Measurements from ENCODE around the gene OBSCN.
"Not testable (repeated sequence)": the region's sequence is repeated elsewhere in the genome, so short reads cannot be mapped to it uniquely, and the experiment has no call there.

OBSCN gene

DNA sequence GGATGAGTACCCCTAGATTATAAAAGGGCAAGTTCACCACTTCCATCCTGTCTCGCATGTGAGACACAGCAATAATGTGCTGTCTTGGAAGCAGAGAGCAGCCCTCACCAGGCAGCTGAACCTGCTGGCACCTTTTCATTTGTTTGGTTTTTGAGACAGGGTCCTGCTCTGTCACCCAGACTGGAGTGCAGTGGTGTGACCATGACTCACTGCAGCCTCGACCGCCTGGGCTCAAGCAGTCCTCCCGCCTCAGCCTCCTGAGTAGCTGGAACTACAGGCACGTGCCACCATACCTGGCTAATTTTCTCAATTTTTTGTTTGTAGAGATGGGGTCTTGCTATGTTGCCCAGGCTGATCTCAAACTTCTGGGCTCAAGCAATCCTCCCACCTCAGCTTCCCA, 20.3 kb downstream of the OBSCN start:
- not testable (repeated sequence) for DNase-seq (ENCODE audit: low read depth in 2 of 2)

DNA sequence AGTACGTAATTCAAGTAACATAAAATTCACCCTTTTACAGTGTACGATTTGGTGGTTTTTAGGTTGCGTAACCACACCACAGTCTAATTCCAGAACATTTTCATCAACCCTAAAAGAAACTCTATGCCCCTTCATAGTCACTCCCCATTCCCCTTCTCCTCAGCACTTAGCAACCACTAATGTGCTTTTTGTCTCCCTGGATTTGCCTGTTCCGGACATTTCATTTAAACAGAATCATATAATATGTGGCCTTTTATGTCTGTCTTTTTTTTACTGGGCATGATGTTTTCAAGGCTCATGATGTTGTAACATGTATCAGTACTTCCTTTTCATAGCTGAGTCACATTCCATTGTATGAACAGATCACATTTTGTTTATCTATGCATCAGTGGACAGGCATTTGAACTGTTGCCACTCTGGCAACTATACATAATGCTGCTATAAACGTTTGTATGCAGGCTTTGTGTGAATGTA, 20.8 kb downstream of the OBSCN start:
- DNase-seq (ENCODE audit: low read depth in 2 of 2), result no peak

DNA sequence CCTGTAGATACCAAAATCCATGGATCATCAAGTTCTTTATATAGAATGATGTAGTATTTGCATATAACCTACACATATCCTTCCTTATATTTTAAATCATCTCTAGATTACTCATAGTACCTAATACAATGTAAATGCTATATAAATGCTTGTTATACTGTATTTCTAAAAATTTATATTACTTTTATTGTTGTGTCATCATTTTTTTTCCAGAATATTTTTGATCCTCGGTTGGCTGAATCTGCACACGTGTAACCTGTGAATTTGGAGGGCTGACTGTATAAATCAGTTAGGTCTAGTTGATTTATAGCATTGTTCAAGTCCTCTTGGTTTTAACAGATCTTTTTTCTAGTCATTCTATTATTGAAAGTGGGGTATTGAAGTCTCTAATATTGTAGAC, 23.3 kb downstream of the OBSCN start:
- DNase-seq (ENCODE audit: low read depth in 2 of 2), result no peak

DNA sequence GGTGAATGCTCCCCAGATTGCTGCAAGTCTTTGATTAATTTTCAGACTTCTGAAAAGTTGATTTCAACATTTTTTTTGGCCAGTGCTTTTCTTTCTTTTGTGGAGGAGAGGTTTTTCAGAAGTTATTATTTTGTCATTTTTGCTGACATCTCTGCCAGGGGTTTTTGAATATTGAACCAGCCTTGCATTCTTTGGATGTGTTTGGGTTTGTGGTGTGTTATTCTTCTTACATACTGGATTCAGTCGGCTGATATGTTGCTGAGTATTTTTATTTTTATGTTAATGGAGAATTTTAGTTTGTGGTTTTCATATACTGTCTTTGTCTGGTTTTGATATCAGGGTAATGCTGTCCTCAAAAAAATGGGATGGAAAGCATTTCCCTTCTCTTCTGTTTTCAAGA, 25.3 kb downstream of the OBSCN start:
- DNase-seq (ENCODE audit: low read depth in 2 of 2), result no peak

DNA sequence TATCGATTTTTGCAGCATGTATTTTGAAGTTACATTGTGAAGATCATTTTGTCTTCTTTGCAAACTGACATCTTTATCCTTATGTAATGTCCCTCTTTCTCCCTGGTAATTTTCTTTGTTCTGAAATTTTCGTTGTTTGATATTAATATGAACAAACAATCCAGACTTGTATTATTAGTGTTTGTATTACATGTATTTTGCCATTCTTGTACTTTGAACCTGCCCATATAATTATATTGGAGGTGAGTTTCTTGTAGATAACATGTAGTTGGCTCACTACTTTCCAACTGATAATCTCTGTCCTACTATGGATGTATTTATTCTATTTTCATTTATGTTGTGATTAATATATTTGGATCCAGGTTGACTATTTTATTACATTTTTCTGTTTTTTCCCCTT, 27.1 kb downstream of the OBSCN start:
- no peak for DNase-seq (ENCODE audit: low read depth in 2 of 2)

DNA sequence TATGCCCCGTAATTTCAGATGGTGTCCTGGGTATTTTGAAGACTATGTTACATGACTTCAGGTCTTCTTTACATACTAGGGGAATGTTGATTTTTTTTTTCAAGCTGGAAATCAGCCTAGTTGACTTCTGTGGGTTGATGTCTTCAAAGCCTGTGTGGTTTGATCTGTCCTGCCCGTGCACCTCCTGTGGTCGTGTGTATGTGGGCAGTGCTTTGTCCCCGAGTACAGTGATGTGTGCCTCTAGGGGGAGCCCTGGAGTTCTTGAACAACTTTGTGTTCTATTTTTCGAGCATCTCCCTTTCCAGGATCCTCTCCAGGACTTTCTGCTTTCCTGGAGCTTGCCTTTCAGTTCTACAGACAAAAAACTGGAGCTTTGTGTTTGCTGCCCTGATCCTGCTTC, 28.9 kb downstream of the OBSCN start:
- DNase-seq (ENCODE audit: low read depth in 2 of 2), result no peak

DNA sequence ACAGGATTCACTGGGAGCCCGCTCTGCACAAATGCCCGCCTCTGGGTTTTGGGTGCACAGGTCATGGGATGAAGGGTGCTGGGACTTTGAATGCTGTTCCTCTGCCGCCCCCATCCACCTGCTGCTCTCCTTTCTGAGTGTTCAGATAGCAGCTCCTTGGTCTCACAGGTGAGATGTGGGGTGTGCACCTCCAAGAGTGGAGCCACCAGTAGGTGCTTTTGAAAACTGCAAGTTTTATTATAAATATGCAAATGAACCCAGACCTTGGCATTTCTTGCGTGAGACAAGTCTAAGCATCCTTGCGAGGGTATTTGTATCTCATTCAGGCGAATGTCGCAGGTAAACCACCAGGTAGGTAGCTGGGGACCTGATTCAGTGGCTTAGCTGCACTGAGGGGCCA, 30.2 kb downstream of the OBSCN start:
- no peak for DNase-seq (ENCODE audit: low read depth in 2 of 2)

DNA sequence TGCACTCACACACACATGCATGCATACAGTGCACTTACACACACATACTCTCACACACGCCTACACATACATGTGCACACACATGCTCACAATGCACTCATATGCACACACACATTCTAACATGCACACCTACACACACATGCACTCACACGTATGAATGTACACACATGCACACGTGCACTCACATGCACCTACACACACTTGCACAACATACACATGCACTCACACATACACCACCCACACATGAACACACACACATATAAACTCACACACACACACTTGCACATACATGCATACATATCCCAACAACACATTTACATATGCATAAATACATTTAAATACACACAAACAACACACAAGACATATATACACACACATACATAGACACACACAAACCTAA, 30.6 kb downstream of the OBSCN start:
- DNase-seq (ENCODE audit: low read depth in 2 of 2), result no peak

DNA sequence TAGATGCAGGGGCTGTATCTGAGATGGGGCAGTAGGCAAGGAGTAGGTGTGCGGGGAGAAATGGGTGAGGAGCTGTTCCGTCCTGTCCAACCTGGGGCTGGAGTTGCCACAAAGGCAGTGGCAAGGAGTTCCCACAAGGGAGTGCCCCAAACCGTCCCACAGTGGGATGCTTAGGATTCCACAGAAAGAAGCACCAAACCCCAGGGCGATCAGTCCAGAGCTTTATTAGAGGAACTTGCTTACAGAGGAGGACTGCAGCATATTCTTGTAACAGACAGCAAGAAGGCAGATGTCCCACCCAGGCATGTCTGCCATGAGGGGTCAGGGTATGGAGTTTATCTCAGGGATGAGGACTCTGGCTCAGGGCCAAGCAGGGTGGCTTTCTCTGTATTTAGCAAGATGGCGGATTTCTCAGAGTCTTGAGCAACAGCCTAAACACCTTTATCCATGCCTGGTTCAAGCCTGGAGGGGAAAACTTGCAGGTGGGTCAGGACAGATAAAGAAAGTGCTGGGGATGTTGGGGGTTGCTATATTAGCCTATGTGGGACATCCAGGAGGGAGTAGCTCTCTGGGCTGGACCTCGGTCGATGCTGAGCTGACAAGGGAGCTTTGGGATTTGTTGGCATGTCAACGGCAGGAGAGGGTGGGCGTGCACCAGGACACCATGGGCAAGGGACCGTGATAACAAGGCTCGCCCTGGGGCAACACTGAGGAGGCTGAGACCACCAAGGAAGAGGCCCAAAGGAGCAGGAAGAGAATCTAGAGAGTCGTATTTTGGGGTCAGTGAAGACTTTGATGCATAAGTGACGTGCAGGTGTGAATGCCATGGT, 32.8 kb downstream of the OBSCN start:
- DNase-seq (ENCODE audit: low read depth in 2 of 2), result no peak

DNA sequence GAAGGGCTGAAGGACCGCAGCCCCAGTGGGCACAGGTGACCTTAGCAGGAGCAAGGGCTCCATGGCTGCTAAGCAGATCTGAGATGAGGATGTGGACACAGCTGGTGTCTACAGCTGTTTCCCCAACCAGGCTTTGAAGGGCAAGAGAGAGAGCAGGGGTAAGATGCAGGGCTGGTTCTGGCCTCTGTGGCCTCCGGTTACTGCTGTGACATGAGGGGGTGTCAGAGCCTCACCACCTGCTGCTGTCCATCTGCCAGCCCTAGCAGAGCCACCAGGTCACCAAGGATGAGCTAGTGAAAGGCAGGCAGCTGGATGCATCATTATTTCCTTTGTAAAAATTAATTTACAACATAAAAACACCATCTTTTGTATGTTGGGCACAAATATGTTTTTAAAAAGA, 33.4 kb downstream of the OBSCN start:
- DNase-seq (ENCODE audit: low read depth in 2 of 2), result no peak

DNA sequence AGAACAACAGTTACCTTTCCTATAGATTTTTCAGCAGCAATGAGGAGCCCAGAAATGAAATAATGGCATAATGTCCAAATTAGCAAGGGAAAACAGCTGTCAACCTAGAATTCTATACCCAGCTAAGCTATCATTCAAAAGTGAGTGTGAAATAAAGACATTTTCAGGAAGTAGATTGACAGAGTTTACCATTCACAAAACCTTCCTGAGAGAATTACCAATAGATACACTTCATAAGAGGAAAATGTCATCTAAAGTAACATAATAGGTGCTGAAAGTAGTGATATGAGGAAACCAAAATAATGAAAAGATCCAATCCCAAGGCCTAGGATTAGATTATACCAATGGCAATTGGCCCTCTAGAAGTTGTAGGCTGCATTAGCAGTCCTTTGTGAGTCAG, 34.6 kb downstream of the OBSCN start:
- no peak for DNase-seq (ENCODE audit: low read depth in 2 of 2)

DNA sequence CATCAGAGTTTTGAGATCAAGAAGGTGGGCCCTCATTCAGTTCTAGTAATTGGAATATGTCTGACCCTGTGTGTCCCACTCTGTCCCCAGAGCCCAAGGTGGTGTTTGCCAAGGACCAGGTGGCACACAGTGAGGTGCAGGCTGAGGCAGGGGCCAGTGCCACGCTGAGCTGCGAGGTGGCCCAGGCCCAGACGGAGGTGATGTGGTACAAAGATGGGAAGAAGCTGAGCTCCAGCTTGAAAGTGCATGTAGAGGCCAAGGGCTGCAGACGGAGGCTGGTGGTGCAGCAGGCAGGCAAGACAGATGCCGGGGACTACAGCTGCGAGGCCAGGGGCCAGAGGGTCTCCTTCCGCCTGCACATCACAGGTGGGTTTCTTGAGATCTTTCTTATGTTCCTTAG, 35.2 kb downstream of the OBSCN start:
- no peak for DNase-seq (ENCODE audit: low read depth in 2 of 2)

DNA sequence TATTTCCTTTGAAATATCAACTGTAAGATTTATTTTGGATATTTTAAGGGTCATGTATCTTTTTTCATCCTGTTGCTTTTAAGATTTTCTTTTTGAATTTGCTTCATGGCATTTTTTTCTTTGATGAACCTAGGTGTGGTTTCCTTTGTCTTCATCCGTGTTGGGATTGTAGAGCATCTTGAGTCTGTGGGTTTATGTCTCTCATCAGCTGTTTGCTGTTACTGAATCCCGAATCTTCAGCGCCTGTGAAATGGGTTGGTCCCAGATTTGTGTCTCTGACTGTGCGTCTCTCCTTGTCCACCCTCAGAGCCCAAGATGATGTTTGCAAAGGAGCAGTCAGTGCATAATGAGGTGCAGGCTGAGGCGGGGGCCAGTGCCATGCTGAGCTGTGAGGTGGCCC, 36.1 kb downstream of the OBSCN start:
- not testable (repeated sequence) for DNase-seq (ENCODE audit: low read depth in 2 of 2)

DNA sequence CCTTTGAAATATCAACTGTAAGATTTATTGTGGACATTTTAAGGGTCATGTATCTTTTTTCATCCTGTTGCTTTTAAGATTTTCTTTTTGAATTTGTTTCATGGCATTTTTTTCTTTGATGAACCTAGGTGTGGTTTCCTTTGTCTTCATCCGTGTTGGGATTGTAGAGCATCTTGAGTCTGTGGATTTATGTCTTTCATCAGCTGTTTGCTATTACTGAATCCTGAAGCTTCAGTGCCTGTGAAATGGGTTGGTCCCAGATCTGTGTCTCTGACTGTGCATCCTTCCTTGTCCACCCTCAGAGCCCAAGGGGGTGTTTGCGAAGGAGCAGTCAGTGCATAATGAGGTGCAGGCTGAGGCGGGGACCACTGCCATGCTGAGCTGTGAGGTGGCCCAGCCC, 37.3 kb downstream of the OBSCN start:
- DNase-seq (ENCODE audit: low read depth in 2 of 2), result no peak

DNA sequence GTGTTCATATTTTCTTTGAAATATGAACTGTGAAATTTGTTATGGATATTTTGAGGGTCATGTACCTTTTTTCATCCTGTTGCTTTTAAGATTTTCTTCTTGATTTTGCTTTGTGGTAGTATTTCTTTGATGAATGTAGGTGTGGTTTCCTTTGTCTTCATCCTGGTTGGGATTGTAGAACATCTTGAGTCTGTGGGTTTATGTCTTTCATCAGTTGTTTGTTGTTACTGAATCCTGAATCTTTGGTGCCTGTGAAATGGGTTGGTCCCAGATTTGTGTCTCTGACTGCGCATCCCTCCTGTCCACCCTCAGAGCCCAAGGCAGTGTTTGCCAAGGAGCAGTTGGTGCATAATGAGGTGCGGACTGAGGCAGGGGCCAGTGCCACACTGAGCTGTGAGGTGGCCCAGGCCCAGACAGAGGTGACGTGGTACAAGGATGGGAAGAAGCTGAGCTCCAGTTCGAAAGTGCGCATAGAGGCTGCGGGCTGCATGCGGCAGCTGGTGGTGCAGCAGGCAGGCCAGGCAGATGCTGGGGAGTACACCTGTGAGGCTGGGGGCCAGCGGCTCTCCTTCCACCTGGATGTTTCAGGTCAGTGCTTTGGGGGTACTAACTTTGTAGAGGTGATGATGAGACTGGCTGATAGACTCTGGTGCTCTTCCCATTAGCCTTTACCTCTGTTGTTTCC, 38.5 kb downstream of the OBSCN start:
- no peak for DNase-seq (ENCODE audit: low read depth in 2 of 2)

DNA sequence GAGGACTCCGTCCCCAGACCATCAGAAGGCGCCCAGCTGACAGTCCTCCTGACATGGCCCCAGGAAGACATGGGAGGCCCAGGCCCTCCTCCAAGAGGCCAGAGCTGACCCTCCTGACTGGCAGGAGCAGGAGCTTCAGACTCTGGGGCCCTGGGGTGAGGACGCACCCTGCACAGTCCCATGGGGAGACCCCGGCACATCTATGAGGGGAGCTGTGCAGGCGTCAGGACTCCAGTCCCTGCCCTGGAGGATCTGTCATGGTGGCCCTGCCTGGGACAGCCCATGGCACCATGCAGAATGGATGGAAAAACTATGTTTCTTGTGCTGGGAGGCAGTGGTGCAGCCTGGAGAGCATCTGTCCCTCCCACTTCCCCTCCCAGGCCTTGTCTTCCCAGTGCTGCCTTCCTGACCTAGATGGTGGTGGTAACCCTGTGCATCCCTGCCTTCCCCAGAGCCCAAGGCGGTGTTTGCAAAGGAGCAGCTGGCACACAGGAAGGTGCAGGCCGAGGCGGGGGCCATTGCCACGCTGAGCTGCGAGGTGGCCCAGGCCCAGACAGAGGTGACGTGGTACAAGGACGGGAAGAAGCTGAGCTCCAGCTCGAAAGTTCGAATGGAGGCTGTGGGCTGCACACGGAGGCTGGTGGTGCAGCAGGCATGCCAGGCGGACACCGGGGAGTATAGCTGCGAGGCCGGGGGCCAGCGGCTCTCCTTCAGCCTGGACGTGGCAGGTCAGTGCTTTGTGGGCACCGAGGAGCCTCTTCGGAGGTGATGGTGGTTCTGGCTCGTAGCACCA, 41.9 kb downstream of the OBSCN start:
- DNase-seq (ENCODE audit: low read depth in 2 of 2), result no peak

DNA sequence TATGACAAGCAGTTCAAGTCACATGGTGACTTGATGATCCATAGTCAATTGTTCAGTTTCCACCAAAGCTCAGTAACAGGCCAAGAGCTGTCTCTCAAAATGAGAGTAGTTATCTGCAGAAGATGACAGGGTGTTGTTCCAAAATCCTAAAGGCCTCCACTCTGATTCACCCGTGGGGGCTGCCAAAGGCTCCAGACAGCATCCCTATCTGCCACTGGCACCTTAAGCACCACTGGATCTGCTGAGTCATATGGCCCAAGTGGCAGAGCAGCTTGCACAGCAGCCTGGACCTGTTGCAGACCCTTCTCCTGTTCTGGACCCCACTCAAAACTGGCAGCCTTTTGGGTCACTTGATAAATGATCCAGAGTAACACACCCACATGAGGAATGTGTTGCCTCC, 44.6 kb downstream of the OBSCN start:
- not testable (repeated sequence) for DNase-seq (ENCODE audit: low read depth in 2 of 2)

DNA sequence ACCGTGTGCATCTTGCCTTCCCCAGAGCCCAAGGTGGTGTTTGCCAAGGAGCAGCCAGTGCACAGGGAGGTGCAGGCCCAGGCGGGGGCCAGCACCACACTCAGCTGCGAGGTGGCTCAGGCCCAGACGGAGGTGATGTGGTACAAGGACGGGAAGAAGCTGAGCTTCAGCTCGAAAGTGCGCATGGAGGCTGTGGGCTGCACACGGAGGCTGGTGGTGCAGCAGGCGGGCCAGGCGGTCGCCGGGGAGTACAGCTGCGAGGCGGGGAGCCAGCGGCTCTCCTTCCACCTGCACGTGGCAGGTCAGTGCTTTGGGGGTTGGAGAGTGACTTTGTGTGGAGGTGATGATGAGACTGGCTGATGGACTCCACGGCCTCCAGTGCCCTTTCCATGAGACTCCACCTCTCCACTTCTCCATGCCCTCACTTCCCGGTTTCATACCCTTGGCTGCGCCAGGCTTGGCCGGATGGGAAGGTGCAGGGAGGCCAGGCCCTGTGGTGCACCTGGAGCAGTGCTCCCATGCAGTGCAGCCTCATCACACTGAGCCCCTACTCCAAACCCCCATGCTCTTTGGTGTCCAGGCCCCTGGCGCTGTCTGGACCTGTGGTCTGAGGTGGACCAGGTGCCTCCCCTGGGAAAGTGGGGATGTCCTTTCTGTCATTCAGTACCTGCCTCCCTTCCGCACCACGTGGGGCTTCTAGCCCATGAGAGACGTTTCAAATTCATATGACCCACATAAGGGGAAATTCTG, 49.0 kb downstream of the OBSCN start:
- DNase-seq (ENCODE audit: low read depth in 2 of 2), result no peak

DNA sequence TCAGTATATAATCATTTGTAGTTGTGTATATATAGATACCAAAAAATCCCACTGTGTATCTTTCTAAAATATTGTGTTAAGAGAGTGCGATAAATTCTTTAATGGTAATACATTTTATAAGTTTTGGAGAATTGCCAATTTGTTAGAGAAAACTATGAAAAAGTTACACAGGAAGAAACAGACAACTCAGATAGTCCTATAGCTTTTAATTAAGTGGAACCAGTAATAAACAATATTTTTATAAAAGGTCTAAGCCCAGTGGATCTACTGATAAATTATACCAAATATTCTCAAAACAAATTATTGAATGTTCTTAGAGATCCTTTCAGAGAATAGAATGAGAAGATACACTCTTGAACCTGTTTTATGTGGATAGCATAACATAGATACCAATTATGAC, 50.6 kb downstream of the OBSCN start:
- DNase-seq (ENCODE audit: low read depth in 2 of 2), result no peak

DNA sequence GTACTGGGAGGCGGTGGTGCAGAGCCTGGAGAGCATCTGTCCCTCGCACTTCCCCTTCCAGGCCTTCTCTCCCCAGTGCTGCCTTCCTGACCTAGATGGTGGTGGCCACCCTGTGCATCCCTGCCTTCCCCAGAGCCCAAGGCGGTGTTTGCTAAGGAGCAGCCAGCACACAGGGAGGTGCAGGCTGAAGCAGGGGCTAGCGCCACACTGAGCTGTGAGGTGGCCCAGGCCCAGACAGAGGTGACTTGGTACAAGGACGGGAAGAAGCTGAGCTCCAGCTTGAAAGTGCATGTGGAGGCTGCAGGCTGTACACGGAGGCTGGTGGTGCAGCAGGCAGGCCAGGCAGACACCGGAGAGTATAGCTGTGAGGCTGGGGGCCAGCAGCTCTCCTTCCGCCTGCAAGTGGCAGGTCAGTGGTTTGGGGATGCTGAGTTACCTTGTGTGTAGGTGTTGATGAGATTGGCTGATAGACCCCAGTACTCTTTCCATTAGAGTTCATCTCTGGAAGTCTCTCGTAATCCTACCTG, 51.6 kb downstream of the OBSCN start:
- no peak for DNase-seq (ENCODE audit: low read depth in 2 of 2)

DNA sequence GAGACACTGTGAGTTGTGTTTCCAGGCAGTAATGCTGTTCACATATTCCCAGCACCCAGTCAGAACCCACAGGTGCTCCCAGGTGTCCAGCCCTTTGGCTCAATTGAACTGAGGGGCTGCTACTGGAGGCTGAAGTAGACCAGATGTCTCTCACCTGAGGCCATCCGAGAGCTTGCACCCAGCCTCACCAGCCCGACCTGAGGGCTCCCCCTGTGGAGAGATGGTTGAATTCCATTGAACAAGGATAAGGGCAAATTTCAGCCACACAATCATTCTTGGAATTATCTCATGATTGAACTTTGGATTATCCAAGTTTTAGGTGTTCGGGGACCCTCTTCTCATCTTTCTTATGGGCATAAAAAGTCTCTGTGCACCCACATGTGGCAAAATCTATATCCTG, 52.1 kb downstream of the OBSCN start:
- no peak for DNase-seq (ENCODE audit: low read depth in 2 of 2)

DNA sequence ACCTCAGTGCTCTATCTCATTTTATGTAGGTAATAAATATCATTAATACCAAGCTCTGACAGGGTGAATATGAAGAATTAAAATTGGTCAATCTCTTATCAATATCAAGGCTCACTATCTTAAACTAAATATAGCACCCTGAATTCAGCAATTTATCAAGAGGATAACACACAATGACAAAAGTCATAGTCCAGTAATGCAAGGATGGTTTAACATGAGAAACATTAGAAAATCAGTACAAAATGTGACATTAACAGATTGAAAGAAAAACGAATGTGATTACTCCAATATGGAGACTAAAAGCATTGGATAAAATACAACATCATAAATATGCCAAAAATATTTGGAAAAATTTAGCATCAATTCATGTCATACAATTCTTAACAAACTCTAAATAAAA, 53.9 kb downstream of the OBSCN start:
- DNase-seq (ENCODE audit: low read depth in 2 of 2), result no peak

Measured in stimulated activated CD8-positive, alpha-beta memory T cell treated with anti-CD3 and anti-CD28 coated beads, Interleukin-2, amount 100 ng/mL, for 1 hour (primary cell).